HepG2 (cell line): Measurements from ENCODE around the gene PTGIS. TPM values are rescaled to one million over a fixed set of nuclear protein-coding genes. Genes with fewer than 3 reads are reported as not detected.

Source experiments
- CC2D1A ChIP-seq: sonication (generic); formaldehyde crosslinking; IDR thresholded peaks from 2 replicates; pipeline ENCODE4 v1.8.1; 2023; ENCODE audit warnings: mild to moderate bottlenecking, missing genetic modification reagents
- FOXK1 ChIP-seq: sonication (generic); formaldehyde crosslinking; IDR thresholded peaks from 2 replicates; pipeline ENCODE4 v1.4.0; 2020; ENCODE audit warnings: low read depth, missing genetic modification reagents, borderline replicate concordance
- GTF3A ChIP-seq: sonication (generic); formaldehyde crosslinking; conservative IDR thresholded peaks from 2 replicates; pipeline ENCODE4 v1.4.0; 2020; ENCODE audit warnings: mild to moderate bottlenecking, missing genetic modification reagents
- HOXA7 ChIP-seq: sonication (generic); formaldehyde crosslinking; IDR thresholded peaks from 2 replicates; pipeline ENCODE4 v1.8.1; 2022; ENCODE audit warnings: mild to moderate bottlenecking, missing genetic modification reagents, moderate library complexity
- NFIB ChIP-seq: sonication (generic); formaldehyde crosslinking; IDR thresholded peaks from 2 replicates; pipeline ENCODE4 v1.9.0; 2021; ENCODE audit warnings: missing genetic modification reagents, mild to moderate bottlenecking, borderline replicate concordance
- ZMYM2 ChIP-seq: sonication (generic); formaldehyde crosslinking; IDR thresholded peaks from 2 replicates; pipeline ENCODE4 v1.8.0; 2022; ENCODE audit warnings: mild to moderate bottlenecking, missing genetic modification reagents
- ZNF432 ChIP-seq: sonication (generic); formaldehyde crosslinking; IDR thresholded peaks from 2 replicates; pipeline ENCODE4 v1.5.0; 2020; ENCODE audit warnings: missing genetic modification reagents, mild to moderate bottlenecking, borderline replicate concordance
- ZNF468 ChIP-seq: sonication (generic); formaldehyde crosslinking; IDR thresholded peaks from 2 replicates; pipeline ENCODE4 v1.8.0; 2022; ENCODE audit warnings: mild to moderate bottlenecking, moderate library complexity, missing genetic modification reagents
- polyA plus RNA-seq, 8 experiments: library from polyadenylated mRNA; depleted of rRNA in 3 of 8; stranded (reverse) in 7 of 8; unstranded in 1 of 8; fragments of >200 nt; fragmentation: Illumina TruSeq in 4 of 8; extraction: Trizol in 4 of 8; gene quantifications; 2 replicates each; pipeline versions ENCODE4 v1.2.1 to v1.2.3, GENCODE V29; 2011 to 2016; ENCODE audit warnings: low read depth in 4 of 8, missing spikeins in 1 of 8, mixed read lengths in 1 of 8; ENCODE audit not compliant: insufficient read depth in 1 of 8
- total RNA-seq, 5 experiments: library from RNA; depleted of rRNA; stranded (reverse); fragments of >200 nt; fragmentation: Illumina TruSeq; extraction: Trizol; gene quantifications; 2 replicates each; pipeline ENCODE4 v1.2.3, GENCODE V29; 2016; ENCODE audit warnings: low read depth in 1 of 5
- TF ChIP-seq, protein P1 (sequence below): IDR thresholded peaks from 2 replicates; pipeline ENCODE4 v1.6.1; 2012; ENCODE audit warnings: low read length, improper control_type of control experiment
- TF ChIP-seq, protein P2 (sequence below): sonication (generic); formaldehyde crosslinking; IDR thresholded peaks from 2 replicates; pipeline ENCODE4 v1.8.0; 2022; ENCODE audit warnings: mild to moderate bottlenecking, missing genetic modification reagents; ENCODE audit not compliant: insufficient replicate concordance
- TF ChIP-seq, protein P3 (sequence below), 2 experiments: sonication (generic) in 1 of 2; formaldehyde crosslinking in 1 of 2; IDR thresholded peaks; 2 replicates each; pipeline versions ENCODE4 v1.6.1 to v1.9.0; 2014 to 2022; ENCODE audit warnings: antibody characterized with exemption in 1 of 2, borderline replicate concordance in 1 of 2, inconsistent platforms in 1 of 2, low read depth in 1 of 2, missing genetic modification reagents in 1 of 2
- TF ChIP-seq, protein P4 (sequence below): sonication (generic); formaldehyde crosslinking; IDR thresholded peaks from 2 replicates; pipeline ENCODE4 v1.5.0; 2020; ENCODE audit warnings: mild to moderate bottlenecking, missing genetic modification reagents
- TF ChIP-seq, protein P5 (sequence below): sonication (generic); formaldehyde crosslinking; IDR thresholded peaks from 2 replicates; pipeline ENCODE4 v1.4.0; 2020; ENCODE audit warnings: missing genetic modification reagents; ENCODE audit errors: not compliant biosample characterization

The PTGIS gene
- total and polyA plus RNA-seq, 2 of the 13 experiments (the other 11 are each of a cell fraction or from before 2014, with no cell fraction given): not detected

DNA sequence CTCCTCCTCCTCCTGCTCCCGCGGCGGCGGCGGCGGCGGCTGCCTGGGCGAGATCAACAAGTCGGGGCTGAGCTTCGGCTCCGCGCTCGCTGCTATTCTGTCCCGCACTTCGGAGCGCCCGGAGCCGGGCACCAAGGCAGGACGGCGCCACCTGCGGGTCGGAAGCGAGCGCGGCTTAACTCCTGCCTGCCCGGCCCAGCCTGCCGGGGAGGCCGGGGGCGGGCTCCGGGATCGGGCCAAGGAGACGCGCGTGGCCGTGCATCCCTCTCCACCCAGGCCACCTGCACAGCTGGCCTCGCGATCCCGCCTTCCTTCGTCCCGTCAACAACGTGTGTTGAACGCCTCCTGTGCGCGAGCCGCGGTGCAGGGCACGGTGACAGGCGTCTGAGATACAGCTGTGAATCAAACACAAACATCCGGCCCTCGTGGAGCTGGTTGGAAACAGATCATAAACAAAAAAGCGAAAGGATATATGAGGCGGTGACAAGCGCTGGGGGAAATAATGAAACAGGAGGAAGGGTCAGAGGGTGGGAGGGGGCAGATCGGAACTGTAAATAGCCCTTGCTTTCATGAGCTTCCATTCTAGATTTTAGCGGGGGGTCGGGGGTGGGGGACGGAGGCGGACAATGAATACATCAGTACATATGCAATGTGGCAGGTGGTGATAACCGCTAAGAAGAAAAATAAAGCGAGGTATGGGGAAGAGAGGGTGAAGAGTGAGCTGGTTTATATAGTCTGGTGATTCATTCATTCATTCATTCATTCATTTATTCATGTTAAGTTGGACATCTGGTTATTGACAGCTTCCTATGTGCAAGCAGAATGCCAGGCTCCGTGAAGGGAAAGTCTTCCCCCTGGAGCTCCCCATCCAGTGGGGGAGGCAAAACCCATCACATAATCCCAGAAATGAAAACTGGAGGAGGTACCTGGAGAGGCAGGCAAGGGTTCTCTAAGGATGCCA is 83.5 kb downstream of the PTGIS start (continued):
- TF ChIP-seq, protein P1, sequence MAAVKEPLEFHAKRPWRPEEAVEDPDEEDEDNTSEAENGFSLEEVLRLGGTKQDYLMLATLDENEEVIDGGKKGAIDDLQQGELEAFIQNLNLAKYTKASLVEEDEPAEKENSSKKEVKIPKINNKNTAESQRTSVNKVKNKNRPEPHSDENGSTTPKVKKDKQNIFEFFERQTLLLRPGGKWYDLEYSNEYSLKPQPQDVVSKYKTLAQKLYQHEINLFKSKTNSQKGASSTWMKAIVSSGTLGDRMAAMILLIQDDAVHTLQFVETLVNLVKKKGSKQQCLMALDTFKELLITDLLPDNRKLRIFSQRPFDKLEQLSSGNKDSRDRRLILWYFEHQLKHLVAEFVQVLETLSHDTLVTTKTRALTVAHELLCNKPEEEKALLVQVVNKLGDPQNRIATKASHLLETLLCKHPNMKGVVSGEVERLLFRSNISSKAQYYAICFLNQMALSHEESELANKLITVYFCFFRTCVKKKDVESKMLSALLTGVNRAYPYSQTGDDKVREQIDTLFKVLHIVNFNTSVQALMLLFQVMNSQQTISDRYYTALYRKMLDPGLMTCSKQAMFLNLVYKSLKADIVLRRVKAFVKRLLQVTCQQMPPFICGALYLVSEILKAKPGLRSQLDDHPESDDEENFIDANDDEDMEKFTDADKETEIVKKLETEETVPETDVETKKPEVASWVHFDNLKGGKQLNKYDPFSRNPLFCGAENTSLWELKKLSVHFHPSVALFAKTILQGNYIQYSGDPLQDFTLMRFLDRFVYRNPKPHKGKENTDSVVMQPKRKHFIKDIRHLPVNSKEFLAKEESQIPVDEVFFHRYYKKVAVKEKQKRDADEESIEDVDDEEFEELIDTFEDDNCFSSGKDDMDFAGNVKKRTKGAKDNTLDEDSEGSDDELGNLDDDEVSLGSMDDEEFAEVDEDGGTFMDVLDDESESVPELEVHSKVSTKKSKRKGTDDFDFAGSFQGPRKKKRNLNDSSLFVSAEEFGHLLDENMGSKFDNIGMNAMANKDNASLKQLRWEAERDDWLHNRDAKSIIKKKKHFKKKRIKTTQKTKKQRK: no peak
- TF ChIP-seq, protein P2, sequence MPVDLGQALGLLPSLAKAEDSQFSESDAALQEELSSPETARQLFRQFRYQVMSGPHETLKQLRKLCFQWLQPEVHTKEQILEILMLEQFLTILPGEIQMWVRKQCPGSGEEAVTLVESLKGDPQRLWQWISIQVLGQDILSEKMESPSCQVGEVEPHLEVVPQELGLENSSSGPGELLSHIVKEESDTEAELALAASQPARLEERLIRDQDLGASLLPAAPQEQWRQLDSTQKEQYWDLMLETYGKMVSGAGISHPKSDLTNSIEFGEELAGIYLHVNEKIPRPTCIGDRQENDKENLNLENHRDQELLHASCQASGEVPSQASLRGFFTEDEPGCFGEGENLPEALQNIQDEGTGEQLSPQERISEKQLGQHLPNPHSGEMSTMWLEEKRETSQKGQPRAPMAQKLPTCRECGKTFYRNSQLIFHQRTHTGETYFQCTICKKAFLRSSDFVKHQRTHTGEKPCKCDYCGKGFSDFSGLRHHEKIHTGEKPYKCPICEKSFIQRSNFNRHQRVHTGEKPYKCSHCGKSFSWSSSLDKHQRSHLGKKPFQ (CRISPR knock-in tag): no peak
- TF ChIP-seq ZMYM2 (CRISPR knock-in tag): no peak
- TF ChIP-seq, protein P3, sequence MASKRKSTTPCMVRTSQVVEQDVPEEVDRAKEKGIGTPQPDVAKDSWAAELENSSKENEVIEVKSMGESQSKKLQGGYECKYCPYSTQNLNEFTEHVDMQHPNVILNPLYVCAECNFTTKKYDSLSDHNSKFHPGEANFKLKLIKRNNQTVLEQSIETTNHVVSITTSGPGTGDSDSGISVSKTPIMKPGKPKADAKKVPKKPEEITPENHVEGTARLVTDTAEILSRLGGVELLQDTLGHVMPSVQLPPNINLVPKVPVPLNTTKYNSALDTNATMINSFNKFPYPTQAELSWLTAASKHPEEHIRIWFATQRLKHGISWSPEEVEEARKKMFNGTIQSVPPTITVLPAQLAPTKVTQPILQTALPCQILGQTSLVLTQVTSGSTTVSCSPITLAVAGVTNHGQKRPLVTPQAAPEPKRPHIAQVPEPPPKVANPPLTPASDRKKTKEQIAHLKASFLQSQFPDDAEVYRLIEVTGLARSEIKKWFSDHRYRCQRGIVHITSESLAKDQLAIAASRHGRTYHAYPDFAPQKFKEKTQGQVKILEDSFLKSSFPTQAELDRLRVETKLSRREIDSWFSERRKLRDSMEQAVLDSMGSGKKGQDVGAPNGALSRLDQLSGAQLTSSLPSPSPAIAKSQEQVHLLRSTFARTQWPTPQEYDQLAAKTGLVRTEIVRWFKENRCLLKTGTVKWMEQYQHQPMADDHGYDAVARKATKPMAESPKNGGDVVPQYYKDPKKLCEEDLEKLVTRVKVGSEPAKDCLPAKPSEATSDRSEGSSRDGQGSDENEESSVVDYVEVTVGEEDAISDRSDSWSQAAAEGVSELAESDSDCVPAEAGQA (IDR thresholded peaks at IDR 0.05; ENCODE audit: low read depth): no peak
- TF ChIP-seq, protein P3 (CRISPR knock-in tag; IDR thresholded peaks at IDR 0.05; ENCODE audit: borderline replicate concordance): peak; percentile 37; the same call in 1 of the 2 replicates
- no peak for TF ChIP-seq ZNF468 (CRISPR knock-in tag)
- 0 out of 2 replicates have a peak, but pooled peaks have one; percentile 59 for TF ChIP-seq GTF3A
- TF ChIP-seq FOXK1: no peak; the same call in 1 of the 2 replicates
- TF ChIP-seq, protein P4, sequence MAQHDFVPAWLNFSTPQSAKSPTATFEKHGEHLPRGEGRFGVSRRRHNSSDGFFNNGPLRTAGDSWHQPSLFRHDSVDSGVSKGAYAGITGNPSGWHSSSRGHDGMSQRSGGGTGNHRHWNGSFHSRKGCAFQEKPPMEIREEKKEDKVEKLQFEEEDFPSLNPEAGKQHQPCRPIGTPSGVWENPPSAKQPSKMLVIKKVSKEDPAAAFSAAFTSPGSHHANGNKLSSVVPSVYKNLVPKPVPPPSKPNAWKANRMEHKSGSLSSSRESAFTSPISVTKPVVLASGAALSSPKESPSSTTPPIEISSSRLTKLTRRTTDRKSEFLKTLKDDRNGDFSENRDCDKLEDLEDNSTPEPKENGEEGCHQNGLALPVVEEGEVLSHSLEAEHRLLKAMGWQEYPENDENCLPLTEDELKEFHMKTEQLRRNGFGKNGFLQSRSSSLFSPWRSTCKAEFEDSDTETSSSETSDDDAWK (CRISPR knock-in tag): no peak
- TF ChIP-seq, protein P5, sequence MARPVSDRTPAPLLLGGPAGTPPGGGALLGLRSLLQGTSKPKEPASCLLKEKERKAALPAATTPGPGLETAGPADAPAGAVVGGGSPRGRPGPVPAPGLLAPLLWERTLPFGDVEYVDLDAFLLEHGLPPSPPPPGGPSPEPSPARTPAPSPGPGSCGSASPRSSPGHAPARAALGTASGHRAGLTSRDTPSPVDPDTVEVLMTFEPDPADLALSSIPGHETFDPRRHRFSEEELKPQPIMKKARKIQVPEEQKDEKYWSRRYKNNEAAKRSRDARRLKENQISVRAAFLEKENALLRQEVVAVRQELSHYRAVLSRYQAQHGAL (CRISPR knock-in tag): no peak
- no peak for TF ChIP-seq ZNF432 (CRISPR knock-in tag)
- no peak for TF ChIP-seq HOXA7
- TF ChIP-seq NFIB (CRISPR knock-in tag): no peak
- TF ChIP-seq CC2D1A (CRISPR knock-in tag): no peak
